Aorta (tissue), 5 donors: Measurements from ENCODE around the gene MAP4K4. TPM values are rescaled to one million over a fixed set of nuclear protein-coding genes. Genes with fewer than 3 reads are reported as not detected.

Experiments
- ATAC-seq: fragments of 200-7000 bp; cut with Tn5 transposase; one replicate; pipeline ENCODE4 v1.9.1; 2022; ENCODE audit warnings: moderate library complexity; ENCODE audit not compliant: low FRiP score
- DNase-seq, 2 donors: peaks; one replicate each; pipeline ENCODE4 v3.0.0-alpha.2; 2020
- H3K27ac ChIP-seq, 2 donors: one replicate each; pipeline ENCODE4 v1.5.1; 2013; ENCODE audit warnings: low read length in 2 of 2, mild to moderate bottlenecking in 2 of 2, moderate library complexity in 2 of 2, control low read depth in 1 of 2, inconsistent platforms in 1 of 2, low read depth in 1 of 2
- H3K27me3 ChIP-seq, 2 donors: one replicate each; pipeline ENCODE4 v1.6.1; 2013; ENCODE audit warnings: control low read depth in 1 of 2, low read length in 1 of 2, mild to moderate bottlenecking in 1 of 2, moderate library complexity in 1 of 2; ENCODE audit not compliant: insufficient read depth in 2 of 2, control insufficient read depth in 1 of 2
- H3K36me3 ChIP-seq, 2 donors: one replicate each; pipeline ENCODE4 v1.6.1; 2013; ENCODE audit warnings: control low read depth in 1 of 2, low read length in 1 of 2, mild to moderate bottlenecking in 1 of 2; ENCODE audit not compliant: insufficient read depth in 2 of 2, control insufficient read depth in 1 of 2
- H3K4me1 ChIP-seq, 2 donors: one replicate each; pipeline ENCODE4 v1.6.1; 2013; ENCODE audit warnings: low read length in 2 of 2, control low read depth in 1 of 2, mild to moderate bottlenecking in 1 of 2, moderate library complexity in 1 of 2; ENCODE audit not compliant: insufficient read depth in 2 of 2, control insufficient read depth in 1 of 2
- H3K4me3 ChIP-seq, 2 donors: one replicate each; pipeline ENCODE4 v1.5.1; 2013; ENCODE audit warnings: low read length in 2 of 2, control low read depth in 1 of 2, mild to moderate bottlenecking in 1 of 2
- H3K9me3 ChIP-seq: one replicate; pipeline ENCODE4 v1.6.1; 2013; ENCODE audit warnings: mild to moderate bottlenecking, low read length; ENCODE audit not compliant: control insufficient read depth
- WGBS, 2 donors: extraction: QIAGEN DNeasy Blood & Tissue Kit; methylation state at CpG; one replicate each; pipeline ENCODE4 v1.1.7; 2013; 5-methylcytosine and 5-hydroxymethylcytosine counted together
- intact Hi-C, 2 donors: fragments of 100-400 bp; cut with DNase I; formaldehyde crosslinking; loops; one replicate each; pipeline versions ENCODE4 v1.14.2 to v1.15.0; 2022
- polyA plus RNA-seq, 2 donors: library from polyadenylated mRNA; stranded (reverse); fragments of 200-250 nt; gene quantifications; one replicate each; pipeline ENCODE4 v1.2.3, GENCODE V29; 2013
- total RNA-seq, 2 donors: library from RNA; stranded (reverse); fragmentation: NEBNext Ultra II Directional; extraction: Animal tissue kit (Norgen Biotek cat#: 25700); gene quantifications; one replicate each; pipeline ENCODE4 v1.2.1, GENCODE V29; 2021
- donor health status: healthy with polysubstance abuse.
- donor health status: Bipolar disorder and iron deficiency.
- donor health status: DM: no; HTN: no; CAD: no.
- donor health status: DM: no; HTN: no; CAD: no.
- donor health status: DM: yes; HTN: yes; CAD: no.

MAP4K4 gene
- total and polyA plus RNA-seq, 4 donors, result 22.9 to 112 (median 58.5) TPM

- H3K27me3 ChIP-seq, result no peaks in the 10 kb centered on the region
- WGBS, 2 donors, result 92 to 95% methylated on average over 5 of the region's 5 CpGs
- no peak for ATAC-seq
These were observed 9.2 kb upstream of the MAP4K4 start for GRCh38 chr2:101688261-101688660.

GRCh38 chr2:101689114-101689825 is 8.2 kb upstream of the MAP4K4 start:
- 93% methylated on average over 1 of the region's 1 CpG for WGBS, 2 donors
- DNase-seq (no peak), ATAC-seq (no peak)
- H3K36me3 ChIP-seq, result no peaks in the 10 kb centered on the region
- no peaks in the 10 kb centered on the region for H3K4me1 ChIP-seq
- no peak overlapping the region for H3K4me3 ChIP-seq
- H3K9me3 ChIP-seq, result no peaks in the 10 kb centered on the region
- intact Hi-C loops, result no loop called here
- no peak overlapping the region for H3K27ac ChIP-seq
- no peaks in the 10 kb centered on the region for H3K27me3 ChIP-seq

More at GRCh38 chr2:101688261-101688660, 9.2 kb upstream of the MAP4K4 start:
- no peak for DNase-seq
- Histone ChIP-seq H3K4me1 (no peaks in the 10 kb centered on the region), H3K4me3 (no peak overlapping the region), H3K9me3 (no peaks in the 10 kb centered on the region), H3K36me3 (no peaks in the 10 kb centered on the region), H3K27ac (no peak overlapping the region)
- intact Hi-C loops, result no loop called here

DNA sequence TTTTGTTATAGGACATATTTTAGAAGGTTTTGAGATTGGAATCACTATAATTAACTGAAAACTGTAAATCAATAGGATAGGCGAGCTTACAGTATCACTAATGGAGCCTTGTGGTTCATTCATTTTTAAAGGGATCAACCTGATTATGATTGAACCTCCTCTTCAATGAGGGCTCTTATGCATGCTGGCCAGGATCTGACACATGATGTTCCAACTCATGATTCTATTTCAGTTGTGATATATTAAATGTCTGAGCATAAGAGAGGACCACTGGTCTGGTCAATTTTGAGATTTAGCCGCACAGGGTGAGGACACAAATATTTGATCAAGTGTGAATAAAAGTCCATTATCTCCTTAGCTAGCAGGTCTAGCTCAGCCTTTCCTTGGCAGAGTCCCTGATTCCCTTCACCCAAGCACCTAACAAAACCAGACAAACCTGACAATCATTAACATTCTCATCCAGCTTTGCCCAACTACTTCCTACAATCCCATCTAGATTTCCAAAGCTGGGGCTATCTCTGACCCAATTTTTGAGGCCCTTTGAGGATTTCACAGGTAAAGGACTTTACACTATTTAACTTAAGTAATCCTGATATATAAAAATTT is 6.9 kb upstream of the MAP4K4 start:
- no peak overlapping the region for H3K4me3 ChIP-seq
- H3K27ac ChIP-seq, result no peak overlapping the region
- H3K4me1 ChIP-seq, result no peaks in the 10 kb centered on the region
- H3K27me3 ChIP-seq, result no peaks in the 10 kb centered on the region
- no peaks in the 10 kb centered on the region for H3K36me3 ChIP-seq
- intact Hi-C loops, result loop anchor here in 1 of 2 donors (10.0 kb wide), 2 partner anchors 74 to 276 kb away; no protein-coding TSS in a partner anchor
- no peaks in the 10 kb centered on the region for H3K9me3 ChIP-seq
- no peak for ATAC-seq
- no peak for DNase-seq
- 95 to 97% methylated on average over 2 of the region's 2 CpGs for WGBS, 2 donors

DNA sequence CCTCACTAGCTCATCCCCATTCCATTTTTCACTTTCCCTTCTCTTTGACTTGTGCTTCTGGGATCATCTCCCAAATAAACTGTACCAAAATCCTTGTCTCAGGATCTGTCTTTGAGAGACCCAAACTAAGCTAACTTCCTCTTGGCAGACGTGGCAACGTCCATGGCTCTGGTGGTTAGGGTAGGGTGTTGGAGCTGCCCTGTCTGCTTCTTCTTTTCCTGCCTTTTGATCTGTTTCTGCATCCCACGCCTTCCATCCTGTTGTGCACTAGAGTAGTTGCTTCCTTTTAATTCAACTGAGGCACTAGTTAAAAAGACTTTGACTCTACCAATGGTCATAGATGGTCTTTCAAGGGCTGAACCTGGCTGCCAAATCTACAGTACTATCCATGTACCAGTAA is 5.5 kb upstream of the MAP4K4 start:
- H3K4me3 ChIP-seq, result no peak overlapping the region
- intact Hi-C loops, result loop anchor here in 1 of 2 donors (10.0 kb wide), 2 partner anchors 73 to 277 kb away; no protein-coding TSS in a partner anchor
- WGBS, 2 donors, result 63 to 75% methylated on average over 3 of the region's 3 CpGs
- H3K36me3 ChIP-seq, result no peaks in the 10 kb centered on the region
- no peaks in the 10 kb centered on the region for H3K4me1 ChIP-seq
- DNase-seq (no peak), ATAC-seq (no peak)
- no peak overlapping the region for H3K27ac ChIP-seq
- H3K27me3 ChIP-seq, result no peaks in the 10 kb centered on the region
- no peaks in the 10 kb centered on the region for H3K9me3 ChIP-seq

DNA sequence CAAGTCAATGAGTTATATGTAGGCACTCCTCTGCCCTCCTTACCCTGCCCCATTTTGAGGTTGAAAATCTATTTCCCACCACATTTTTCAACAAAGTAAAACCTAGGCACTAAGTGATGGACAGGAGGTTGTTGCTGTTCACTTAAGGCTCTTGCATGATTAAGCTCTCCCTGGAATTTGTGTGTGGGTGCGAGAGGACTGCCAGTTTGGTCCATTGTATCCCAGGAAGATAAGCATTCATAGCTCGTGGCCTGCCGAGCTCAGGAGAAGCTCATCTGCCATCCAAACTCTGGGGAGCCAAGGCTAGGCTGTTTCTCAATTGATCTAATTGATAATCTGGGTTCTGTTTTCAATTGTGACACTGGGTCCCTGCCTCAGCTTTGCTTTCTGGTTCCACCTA is 4.7 kb upstream of the MAP4K4 start:
- H3K4me1 ChIP-seq, result no peaks in the 10 kb centered on the region
- no peak for ATAC-seq
- no peaks in the 10 kb centered on the region for H3K27me3 ChIP-seq
- no peak overlapping the region for H3K27ac ChIP-seq
- intact Hi-C loops, result loop anchor here in 1 of 2 donors (10.0 kb wide), 2 partner anchors 72 to 278 kb away; no protein-coding TSS in a partner anchor
- H3K9me3 ChIP-seq, result no peaks in the 10 kb centered on the region
- no peaks in the 10 kb centered on the region for H3K36me3 ChIP-seq
- no peak for DNase-seq
- H3K4me3 ChIP-seq, result no peak overlapping the region
- WGBS, 2 donors, result 48% methylated on average over 3 of the region's 3 CpGs

DNA sequence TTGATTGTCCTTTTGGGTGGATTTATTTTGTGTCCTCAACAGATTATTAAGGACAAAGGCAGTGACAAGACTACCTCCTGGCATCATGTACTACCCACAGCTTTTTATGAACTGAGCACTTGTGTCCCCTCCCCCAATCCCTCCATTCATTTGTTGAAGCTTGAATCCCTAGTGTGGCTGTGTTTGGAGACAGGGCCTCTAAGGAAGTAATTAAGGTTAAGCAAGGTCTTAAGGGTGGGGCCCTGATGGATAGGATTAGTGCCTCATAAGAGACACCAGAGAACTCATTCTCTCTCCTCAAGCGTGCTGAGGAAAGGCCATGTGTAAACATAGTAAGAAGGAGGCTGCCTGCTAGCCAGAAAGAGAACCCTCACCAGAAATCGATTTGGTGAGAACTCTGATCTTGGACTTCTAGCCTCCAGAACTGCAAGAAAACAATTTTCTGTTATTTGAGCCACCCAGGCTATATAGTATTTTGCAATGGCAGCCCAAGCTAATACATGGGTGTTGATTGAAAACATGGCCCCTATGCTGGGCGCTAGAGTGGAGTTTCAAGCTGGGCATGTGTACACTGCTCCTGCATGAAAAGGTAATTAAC is 3.4 kb upstream of the MAP4K4 start:
- Histone ChIP-seq H3K4me1 (no peaks in the 10 kb centered on the region), H3K9me3 (no peaks in the 10 kb centered on the region), H3K36me3 (no peaks in the 10 kb centered on the region), H3K27ac (no peak overlapping the region), H3K27me3 (no peaks in the 10 kb centered on the region), H3K4me3 (no peak overlapping the region)
- DNase-seq (no peak), ATAC-seq (no peak)
- WGBS, 2 donors, result 97 to 99% methylated on average over 3 of the region's 3 CpGs
- intact Hi-C loops, result loop anchor here in 1 of 2 donors (10.0 kb wide), 2 partner anchors 71 to 279 kb away; no protein-coding TSS in a partner anchor

DNA sequence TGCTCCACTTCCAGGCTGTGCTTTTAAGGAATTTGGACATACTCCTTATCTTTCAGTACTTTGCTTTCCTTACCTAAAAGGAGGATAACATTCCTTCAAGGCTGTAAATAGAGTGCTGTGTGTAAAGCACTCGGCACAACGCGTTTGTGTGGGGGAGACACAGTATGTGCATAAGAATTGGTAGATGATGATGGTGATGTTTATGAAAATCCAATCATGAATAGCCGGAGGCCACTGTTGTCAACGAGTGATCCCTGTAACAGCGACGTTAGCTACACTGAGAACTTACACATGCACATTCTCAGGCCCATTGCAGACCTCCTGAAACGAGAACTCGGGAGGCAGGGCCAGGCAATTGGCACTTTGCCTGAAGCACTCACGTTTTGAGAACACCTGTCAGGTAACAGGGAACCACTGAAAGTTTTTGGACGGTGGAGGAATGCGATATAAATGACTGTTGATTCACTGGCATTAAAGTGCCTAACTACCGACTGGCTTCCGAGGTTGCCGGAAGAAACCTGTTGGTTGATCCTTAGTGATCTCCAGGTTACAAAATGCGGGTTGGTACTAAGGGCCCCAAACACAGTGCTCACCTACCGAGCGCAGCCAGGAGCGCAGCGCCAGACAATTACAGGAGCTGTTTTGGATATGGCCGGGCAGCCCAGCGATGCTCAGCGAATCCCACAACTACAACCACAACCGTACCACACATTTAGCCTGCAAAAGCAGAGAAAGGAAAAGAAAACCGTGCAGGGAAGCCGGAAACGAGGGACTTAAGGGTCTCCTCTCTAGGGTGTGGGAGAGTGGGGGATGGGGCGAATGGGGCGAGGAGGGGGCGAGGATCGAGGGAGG is 1.0 kb upstream of the MAP4K4 start:
- peak overlapping the region; percentile 96 to 98 for H3K4me3 ChIP-seq
- 4 to 5% methylated on average over 29 to 31 of the region's 31 CpGs for WGBS, 2 donors
- H3K36me3 ChIP-seq, result no peaks in the 10 kb centered on the region
- no peaks in the 10 kb centered on the region for H3K4me1 ChIP-seq
- ATAC-seq (peak; percentile 41), DNase-seq (no peak)
- no peaks in the 10 kb centered on the region for H3K27me3 ChIP-seq
- peak overlapping the region; percentile 15 to 49 for H3K27ac ChIP-seq
- intact Hi-C loops, result loop anchor here (2.0 to 10.0 kb wide), 6 partner anchors 39 to 282 kb away; no protein-coding TSS in a partner anchor
- H3K9me3 ChIP-seq, result no peaks in the 10 kb centered on the region
